ENCODE measurements around the gene DEPP1.
A peak's percentile ranks its signal among the peaks of the same experiment; 100 is the strongest.

The DEPP1 gene

GRCh38 chr10:44950326-44951225, 28.0 kb downstream of the DEPP1 start:
- no peak for DNase-seq

DNA sequence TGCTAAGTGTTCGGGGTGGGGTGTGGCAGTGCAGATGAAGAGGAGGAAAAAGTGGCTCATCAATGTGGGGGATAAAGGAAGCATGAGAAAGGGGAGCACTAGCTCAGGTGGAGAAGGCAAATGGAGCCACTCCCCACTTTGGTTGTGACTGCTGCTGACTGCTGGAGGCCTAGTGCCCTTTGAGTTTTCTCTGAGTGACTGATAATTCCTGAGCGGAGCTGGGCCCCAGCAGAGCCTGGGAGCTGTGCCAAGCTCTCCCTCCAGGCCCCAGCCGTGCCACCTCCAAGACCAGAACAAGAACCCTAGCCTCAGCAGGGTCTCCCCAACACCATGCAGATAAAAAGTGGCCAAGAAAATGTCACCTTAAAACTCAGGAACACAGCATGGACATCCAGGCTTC, 28.7 kb downstream of the DEPP1 start:
- no peak for DNase-seq

DNA sequence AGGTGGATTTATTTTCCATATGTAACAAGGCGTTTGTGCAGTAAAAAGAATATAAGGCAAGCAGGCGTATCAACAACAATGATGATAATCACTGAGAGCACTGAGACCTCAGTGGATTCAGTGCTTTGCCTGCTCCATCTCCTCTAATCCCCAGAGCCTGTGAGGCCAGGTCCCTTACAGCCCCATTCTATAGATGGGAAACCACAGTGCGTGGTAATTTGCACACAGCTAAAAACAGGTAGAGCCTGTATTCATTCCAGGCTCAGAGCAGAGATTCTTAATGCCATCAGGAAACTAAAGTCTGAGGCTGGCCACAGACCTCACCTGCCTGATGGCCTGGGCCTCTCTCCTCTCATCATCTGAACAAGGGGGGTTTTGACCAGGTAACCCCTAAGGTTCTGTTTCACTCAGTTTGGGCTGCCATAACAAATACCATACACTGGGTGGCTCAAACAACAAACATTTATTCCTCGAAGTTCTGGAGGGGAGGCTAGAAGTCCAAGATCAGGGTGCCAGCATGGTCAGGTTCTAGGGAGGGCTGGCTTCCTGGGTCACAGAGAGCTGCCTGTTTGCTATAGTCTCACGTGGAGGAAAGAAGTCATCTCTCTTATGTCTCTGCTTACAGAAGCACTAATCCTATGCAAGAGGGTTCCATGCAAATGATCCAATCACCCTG, 29.3 kb downstream of the DEPP1 start:
- DNase-seq, result no peak

- DNase-seq, result no peak
These were observed 30.0 kb downstream of the DEPP1 start for GRCh38 chr10:44948642-44949041.

DNA sequence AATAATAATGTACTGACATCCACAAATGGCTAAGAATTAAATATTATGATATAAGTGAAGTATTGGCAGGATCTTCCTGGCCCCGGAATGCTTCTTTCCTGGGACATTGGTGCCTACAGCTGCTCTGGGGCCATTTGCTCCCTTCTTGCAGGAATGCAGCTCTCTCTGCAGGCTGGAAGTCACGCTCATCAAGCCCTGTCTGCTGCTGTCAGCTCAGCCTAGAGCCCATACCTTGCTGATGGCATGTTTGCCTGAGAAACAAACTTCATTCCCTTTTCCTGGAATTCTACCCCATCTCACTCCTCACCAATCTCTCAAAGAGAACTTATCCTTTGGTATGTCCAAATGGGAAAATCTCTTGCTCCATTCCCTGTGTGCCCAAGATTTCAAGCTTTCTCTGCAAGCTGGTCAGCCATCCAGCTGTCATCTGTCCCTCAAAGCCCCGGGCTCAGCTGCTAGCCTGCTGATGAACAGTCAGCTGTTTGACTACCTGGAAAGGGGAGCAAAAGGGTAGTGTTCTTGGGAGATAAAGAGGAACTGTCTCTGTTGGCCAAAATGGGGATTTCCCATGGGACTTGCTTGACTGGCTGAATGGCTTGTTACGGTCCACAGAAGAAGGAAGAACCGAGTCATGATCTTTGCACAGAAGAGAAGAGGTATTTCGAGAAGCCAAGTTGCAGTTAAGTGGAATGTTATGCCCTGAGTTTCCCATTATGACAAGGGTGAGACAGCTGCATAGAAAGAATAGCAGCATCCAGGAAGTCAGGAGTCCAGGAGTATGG, 31.0 kb downstream of the DEPP1 start:
- DNase-seq, result peak; percentile 89

DNA sequence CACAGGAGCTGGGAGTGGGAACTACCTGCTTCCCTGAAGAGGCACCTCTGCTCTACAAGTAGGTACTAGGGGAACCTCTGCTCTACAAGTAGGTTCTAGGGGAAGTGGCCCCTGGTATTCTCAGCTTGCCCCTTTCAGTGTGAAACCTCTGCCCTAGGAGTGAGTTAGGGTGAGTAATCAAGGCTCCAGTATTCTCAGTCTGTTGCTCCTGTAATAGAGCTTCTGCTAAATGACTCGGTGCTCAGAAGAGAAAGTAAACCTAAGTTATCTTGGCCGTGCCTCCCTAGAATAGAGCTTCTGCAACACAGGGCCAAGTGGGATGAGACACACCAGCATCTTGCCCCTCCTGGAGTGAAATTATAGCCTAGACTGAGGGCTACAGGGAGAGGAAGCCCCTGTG, 32.4 kb downstream of the DEPP1 start:
- DNase-seq, result peak; percentile 25

GRCh38 chr10:44944354-44944753, 34.3 kb downstream of the DEPP1 start:
- DNase-seq, result no peak

DNA sequence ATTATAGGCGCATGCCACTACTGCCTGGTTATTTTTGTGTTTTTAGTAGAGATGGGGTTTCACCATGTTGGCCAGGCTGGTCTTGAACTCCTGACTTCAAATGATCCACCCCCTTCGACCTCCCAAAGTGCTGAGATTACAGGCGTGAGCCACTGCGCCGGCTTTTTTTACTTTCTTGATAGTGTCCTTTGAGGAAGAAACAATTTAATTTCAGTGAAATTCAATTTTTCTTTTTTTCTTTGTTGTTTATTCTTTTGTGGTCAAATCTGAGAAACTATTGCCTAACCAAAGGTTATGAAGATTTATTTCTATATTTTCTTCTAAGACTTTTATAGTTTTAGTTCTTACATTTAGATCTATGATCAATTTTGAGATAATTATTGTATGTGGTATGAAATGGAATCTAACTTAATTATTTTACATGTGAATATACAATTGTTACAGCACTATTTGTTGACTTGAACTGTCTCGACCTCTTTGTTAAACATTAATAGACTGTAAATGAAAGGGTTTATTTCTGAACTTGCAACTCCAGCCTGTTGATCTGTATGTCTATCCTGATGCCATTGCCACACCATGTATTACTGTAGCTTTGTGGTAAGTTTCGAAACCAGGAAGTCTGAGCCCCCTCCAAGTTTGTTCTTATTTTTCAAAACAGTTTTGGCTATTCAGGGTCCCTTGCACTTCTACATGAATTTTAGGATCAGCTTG, 38.8 kb downstream of the DEPP1 start:
- no peak for DNase-seq

DNA sequence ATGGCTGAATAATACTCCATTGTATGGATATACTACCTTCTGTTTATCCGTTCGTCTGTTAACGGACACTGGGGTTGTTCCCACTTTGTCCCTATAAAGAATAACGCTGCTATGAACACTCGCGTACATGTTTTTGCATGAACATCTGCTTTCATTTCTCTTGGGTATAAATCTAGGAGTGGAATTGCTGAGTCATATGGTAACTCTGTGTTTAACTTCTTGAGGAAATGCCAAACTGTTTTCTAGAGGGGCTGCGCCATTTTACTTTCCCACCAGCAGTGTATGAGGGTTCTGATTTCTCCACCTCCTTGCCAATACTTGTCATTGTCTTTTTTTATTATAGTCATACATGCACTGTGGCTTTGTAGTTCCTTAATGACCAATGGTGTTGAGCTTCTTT, 39.7 kb downstream of the DEPP1 start:
- no peak for DNase-seq

DNA sequence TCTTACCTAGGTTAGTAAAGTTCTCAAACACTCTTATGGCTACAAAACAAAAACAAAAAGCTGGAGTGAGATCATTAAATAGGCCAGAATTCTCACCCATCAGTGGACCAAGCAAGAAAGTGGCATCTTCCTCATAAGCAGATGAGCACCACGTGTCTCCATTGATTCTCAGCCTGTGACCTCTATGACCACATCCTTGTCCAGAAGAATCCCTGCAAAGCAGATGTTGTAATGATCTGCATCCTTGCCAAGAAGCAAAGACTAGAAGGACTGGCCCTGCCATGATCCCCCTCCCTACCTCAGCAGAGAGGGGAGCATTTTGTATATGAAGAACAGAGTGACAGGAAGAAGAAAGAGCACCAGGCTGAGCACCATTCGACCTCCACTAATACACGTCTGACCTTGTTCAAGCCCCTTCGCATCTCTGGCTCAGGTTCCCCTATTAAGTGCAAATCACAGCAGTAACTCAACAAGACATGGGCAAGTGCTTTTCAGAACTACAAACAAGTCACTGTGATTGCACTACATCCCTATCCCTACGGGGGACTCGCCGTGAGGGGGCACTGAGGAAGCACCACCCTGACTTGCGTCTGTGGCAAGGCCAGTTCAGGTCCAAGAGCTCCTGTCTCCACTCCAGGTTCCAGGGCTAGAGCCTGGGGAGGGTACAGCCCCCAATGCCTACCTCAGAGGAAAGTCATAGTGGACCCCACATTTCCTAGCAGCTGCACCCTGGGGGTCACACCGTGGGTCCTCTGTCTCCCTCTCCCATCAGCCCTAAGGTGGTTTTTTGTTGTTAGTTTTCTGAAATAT, 41.2 kb downstream of the DEPP1 start:
- DNase-seq, result no peak

GRCh38 chr10:44936314-44936975, 42.2 kb downstream of the DEPP1 start:
- no peak for DNase-seq

GRCh38 chr10:44935966-44936295, 42.7 kb downstream of the DEPP1 start:
- no peak for DNase-seq

DNA sequence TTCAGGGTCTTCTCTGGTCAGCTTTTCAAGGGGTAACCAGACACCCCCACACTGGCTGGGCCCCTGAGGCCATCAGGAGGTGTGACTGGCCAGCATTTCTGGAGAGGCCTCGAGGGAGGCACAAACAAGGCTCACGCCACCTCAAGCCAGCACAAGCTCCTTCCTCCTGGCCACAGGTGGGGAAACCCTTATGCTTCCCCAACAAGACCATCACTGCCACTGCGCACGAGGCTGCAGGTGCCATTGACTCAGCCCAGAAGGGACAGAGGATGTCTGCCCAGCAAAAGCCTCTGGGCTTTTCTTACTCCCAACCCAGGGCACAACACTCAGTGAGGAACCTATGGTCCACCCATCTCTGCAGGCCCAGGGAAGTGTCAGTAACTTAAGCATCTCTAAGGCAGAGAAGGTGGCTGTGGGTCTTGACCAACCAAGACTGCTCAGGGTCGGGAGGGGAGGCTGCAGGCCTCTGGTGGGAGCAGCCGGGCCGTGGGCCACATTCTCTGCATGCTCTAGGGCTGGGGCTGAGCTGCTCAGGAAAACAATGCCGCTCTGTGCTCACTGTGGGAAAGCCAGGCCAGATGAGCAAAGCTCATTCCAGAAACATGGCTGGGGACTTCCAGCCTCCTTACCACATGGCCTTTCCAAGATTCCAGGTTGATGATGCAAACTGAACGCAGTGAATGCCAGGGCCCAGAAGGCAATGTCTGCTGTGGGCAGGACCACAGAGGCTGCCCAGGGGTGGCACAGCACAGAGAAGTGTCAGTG, 43.2 kb downstream of the DEPP1 start:
- peak; percentile 94 for DNase-seq

DNA sequence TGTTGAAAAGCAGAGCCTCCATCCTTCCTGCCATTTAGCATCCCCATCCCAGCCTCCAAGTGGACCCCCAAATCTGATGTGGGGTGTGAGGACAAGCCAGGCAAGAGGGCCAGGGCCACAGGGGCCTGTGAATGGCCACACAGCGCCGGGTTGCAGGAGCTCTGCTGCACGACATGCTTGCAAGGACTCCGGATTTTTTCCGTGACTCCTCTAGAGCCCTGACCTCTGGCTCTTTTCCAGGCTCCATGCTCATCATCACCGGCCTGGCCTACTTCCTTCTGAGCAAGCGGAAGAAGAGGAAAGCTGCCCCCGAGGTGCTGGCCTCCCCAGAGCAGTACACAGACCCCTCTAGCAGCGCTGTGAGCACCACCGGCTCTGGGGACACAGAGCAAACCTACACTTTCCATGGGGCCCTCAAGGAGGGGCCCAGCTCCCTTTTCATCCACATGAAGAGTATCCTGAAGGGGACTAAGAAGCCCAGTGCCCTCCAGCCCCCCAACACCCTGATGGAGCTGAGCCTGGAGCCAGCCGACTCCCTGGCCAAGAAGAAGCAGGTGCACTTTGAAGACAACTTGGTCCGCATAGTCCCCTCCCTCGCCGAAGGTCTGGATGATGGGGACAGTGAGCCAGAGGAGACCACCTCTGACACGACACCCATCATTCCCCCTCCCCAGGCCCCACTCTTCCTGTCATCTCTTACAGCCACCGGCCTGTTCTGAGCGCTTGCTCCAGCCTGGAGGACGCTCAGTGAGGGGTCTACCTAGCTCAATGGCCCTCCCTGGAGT, 44.0 kb downstream of the DEPP1 start:
- no peak for DNase-seq

DNA sequence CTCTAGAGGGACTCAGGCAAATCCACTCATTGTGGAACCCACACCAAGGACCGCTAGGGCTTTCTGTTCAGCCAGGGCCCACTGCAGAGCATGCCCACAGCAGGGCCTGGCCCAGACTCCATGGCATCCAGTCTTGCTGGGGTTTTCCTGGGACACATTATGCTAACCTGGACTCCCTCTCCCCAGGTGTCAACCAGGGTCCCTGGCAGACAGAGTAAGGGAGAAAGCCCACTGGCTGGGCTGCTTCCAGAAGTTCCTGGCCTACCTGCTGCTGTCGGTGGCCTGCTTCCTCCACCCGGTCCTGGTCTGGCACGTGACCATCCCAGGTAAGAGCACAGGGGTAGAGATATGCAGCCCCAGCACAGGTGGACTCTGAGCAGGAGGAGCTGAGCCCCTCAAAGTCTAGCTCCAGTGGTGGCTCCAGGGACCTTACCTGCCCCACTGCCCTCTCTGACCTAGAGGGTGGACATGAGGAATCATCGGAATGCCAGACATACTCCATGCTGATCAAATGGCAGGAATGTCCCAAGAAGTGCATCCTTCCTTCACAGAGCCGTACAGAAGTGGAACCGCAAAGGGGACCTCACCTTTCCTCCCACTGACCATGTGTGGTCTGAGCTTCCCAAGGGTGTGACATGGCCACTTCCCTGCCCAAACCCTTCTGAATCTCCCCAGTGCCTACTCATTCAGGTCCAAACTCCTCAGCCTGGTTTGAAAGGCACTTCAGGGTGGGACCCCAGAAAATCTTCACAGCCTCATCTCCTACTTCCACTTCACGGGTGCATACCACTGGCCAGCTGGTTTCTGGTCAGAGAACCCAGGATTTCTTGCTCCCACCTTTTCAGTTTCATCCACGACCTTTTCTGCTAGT, 44.9 kb downstream of the DEPP1 start:
- DNase-seq, result peak; percentile 12

DNA sequence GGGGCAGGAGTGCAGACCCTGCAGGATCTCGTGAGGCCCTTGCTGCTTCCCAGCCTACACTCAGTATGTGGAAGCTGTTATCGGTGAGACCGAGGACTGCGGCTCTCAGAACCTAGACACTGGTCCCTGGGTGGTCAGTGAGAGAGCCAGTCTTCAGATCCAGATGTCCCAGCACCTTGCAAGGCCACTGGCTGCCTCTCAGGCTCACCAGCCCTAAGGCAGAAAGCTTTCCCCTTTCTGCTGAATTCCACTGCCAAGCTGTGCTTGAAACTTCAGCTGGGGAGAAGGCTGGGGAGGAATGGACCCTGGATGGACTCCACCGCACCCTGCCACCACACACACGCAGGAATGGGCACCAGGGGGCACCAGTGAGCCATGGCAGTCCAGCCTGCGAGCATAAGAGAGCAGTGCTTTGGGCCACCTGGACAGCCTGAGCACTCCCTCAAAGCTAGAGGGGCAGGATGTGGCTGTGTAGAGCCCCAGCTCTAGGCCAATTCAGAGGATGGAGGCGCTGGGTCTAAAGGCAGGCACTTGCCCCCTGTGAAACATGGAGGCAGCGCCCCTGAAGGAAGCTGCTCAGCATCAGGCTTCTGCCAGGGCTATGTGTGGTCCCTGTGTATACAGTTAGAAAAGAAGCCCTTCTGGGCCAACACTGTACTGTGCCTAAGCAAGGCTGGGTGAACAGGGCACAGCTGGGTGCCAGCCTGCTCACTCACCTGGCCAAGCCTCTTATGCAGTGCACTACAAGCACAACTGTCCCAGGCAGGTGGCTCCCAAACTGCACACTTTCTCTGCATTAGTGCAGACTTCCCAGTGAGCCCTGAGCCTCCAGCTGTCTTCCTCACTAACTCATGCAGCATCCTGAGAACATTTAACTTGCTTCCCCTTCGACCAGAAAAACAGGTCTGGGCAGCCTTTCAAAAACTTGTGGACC, 45.8 kb downstream of the DEPP1 start:
- DNase-seq, result peak; percentile 73

DNA sequence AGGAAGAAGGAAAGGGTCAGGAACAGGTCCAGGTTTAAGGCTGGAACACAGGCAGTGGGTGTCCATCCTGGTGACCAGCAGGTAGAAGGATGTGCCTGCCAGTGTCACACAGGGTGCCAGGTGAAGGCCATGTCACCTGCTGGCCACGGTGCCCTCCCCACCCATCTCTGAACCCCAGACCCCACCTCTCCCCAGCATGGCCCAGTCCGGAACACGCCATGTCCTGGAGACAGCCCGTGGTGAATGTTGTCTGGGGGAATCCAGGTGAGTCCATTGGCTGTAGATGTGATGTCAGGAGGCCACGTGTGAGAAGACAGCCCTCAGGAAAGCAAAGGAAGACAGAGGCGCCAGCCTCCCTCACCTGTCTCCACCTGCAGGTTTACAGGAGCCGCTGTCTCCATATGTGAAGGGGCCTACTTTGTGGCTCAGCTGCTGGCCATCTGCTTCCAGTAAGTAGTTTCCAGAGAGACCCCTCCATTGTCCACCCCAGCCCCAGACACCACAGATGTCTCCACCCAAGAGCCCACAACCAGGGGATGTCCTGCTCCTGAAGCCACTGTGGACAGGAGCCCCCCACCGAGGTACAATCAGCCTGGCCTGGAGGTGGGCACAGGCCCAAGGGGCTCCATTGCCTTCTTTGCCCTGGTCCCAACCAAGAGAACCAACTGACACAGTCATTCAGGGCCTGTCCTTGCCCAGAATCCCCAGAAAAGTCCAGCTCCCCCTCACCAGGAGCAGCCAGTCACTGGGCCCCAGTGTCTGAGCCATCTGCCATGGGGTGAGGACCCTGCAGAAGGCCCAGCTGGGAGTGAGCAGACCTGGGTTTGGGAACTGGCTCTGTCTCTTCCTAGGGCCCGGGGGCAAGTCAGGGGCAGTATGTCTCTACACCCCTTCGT, 46.7 kb downstream of the DEPP1 start:
- no peak for DNase-seq
